ENCODE measurements around the gene RPS6KA3. TPM values are rescaled to one million over a fixed set of nuclear protein-coding genes. Genes with fewer than 3 reads are reported as not detected.

The RPS6KA3 gene
- total RNA-seq, 3 donors from 2014 or later (not counting 1 experiment from before 2014, with no cell fraction given): 62.1 to 82.9 (median 79.4) TPM

DNA sequence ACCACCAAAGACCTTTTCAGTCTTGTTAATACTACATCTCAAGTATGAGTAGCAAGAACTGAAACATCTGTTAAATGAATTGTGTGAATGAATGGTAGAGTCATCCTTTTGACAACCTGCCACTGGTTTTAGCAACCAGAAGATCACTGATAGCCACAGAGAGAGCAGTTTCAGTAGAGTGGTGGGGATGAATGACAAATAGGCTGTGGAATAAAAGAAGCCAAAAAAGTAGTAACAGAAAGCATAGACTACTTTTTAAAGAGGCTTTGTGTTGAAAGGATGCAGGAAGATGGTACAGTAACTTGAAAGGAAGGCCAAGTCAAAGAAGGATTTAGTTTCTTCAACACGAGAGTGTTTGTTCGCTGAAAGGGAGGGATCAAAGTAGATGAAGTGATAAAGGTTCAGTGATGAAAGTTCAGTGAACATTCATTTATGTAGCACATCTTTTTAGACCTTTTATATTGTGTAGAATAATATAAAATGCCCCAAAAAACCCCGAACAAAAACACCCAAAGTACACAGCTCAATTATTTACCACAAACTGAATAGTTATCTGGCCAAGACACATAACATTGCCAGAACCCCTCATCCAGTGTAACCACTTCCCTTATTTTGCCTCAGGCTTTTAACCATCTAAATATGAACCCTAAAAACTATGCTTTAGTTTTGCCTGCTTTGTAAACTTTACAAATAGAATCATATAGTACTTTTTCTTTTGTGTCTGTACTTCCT lies 84.9 kb downstream of the RPS6KA3 start:
- H3K4me1 ChIP-seq (ENCODE audit: control insufficient read depth, insufficient read depth, low read length): no peaks in the 10 kb centered on the region
- H3K27me3 Mint-ChIP-seq (ENCODE audit: low read depth in 2 of 2): no peaks in the 10 kb centered on the region
- no peak overlapping the region for H3K27ac ChIP-seq (ENCODE audit: low read length)
- ATAC-seq (peak in 1 of 3 donors; percentile 28), DNase-seq (peak in 1 of 2 donors; percentile 2)
- H3K27me3 ChIP-seq (ENCODE audit: control insufficient read depth, insufficient read depth, low read length): no peaks in the 10 kb centered on the region
- H3K4me1 Mint-ChIP-seq: peaks cover 17 to 21% of the 10 kb centered on the region in 2 donors
- intact Hi-C loops (cut with micrococcal nuclease): no loop called here
- peak overlapping the region; percentile 10 to 21 for H3K27ac Mint-ChIP-seq
- H3K36me3 Mint-ChIP-seq: no peaks in the 10 kb centered on the region
- H3K36me3 ChIP-seq (ENCODE audit: control insufficient read depth, insufficient read depth, low read length): peaks cover 34% of the 10 kb centered on the region
- 30% methylated on average over 2 of the region's 3 CpGs for WGBS (ENCODE audit: insufficient coverage)
- no peaks in the 10 kb centered on the region for H3K9me3 Mint-ChIP-seq
- TF ChIP-seq, protein P1, sequence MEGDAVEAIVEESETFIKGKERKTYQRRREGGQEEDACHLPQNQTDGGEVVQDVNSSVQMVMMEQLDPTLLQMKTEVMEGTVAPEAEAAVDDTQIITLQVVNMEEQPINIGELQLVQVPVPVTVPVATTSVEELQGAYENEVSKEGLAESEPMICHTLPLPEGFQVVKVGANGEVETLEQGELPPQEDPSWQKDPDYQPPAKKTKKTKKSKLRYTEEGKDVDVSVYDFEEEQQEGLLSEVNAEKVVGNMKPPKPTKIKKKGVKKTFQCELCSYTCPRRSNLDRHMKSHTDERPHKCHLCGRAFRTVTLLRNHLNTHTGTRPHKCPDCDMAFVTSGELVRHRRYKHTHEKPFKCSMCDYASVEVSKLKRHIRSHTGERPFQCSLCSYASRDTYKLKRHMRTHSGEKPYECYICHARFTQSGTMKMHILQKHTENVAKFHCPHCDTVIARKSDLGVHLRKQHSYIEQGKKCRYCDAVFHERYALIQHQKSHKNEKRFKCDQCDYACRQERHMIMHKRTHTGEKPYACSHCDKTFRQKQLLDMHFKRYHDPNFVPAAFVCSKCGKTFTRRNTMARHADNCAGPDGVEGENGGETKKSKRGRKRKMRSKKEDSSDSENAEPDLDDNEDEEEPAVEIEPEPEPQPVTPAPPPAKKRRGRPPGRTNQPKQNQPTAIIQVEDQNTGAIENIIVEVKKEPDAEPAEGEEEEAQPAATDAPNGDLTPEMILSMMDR (IDR thresholded peaks at IDR 0.05): no peak
- H3K9me3 ChIP-seq (ENCODE audit: control insufficient read depth, insufficient read depth, low read length): no peaks in the 10 kb centered on the region
- H3K4me3 Mint-ChIP-seq: no peak overlapping the region
- no peak overlapping the region for H3K4me3 ChIP-seq (ENCODE audit: low read length)

DNA sequence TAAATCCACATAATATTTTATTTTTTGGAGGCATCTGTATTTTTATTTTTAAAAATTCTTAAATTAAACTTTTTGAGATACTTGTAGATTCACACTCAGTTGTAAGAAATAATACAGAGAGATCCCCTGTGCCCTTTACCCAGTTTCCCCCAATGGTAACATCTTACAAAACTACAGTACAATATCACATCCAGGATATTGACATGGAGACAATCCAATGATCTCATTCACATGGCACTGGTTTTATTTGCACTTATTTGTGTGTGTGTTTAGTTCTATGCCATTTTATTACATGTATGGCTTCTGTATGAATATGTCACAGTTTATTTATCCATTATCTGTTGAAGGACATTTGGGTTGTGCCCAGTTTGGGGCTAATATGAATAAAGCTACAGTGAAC lies 89.6 kb downstream of the RPS6KA3 start:
- no peak overlapping the region for H3K27ac Mint-ChIP-seq
- no peaks in the 10 kb centered on the region for H3K9me3 Mint-ChIP-seq
- Histone ChIP-seq H3K36me3 (ENCODE audit: control insufficient read depth, insufficient read depth, low read length) (peaks cover 47% of the 10 kb centered on the region), H3K27ac (ENCODE audit: low read length) (no peak overlapping the region), H3K9me3 (ENCODE audit: control insufficient read depth, insufficient read depth, low read length) (no peaks in the 10 kb centered on the region), H3K4me1 (ENCODE audit: control insufficient read depth, insufficient read depth, low read length) (no peaks in the 10 kb centered on the region), H3K4me3 (ENCODE audit: low read length) (no peak overlapping the region), H3K27me3 (ENCODE audit: control insufficient read depth, insufficient read depth, low read length) (no peaks in the 10 kb centered on the region)
- H3K27me3 Mint-ChIP-seq (ENCODE audit: low read depth in 2 of 2): no peaks in the 10 kb centered on the region
- ATAC-seq (no peak), DNase-seq (no peak)
- intact Hi-C loops (cut with micrococcal nuclease): no loop called here
- TF ChIP-seq, protein P1 (IDR thresholded peaks at IDR 0.05): no peak
- H3K36me3 Mint-ChIP-seq: no peaks in the 10 kb centered on the region
- peaks cover 14 to 16% of the 10 kb centered on the region in 2 donors for H3K4me1 Mint-ChIP-seq
- no peak overlapping the region for H3K4me3 Mint-ChIP-seq

DNA sequence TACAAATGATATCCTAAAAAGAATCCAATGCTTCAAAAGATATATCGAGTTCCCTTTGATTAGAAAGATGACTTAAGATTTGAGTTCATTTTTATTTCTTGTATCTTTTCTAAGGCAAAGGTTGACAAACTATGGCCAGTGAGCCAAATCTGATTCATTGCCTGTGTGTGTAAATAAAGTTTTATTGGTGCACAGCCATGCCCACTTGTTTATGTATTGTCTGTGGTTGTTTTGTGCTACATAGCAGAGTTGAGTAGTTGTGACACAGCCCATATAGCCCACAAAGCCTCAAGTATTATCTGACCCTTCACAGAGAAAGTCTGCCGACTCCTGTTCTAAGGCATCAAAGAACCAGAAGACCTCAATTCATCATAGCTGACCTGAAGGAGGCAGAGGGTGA lies 92.9 kb downstream of the RPS6KA3 start:
- no peak for DNase-seq
- intact Hi-C loops (cut with micrococcal nuclease): no loop called here
- TF ChIP-seq, protein P1 (IDR thresholded peaks at IDR 0.05): no peak
- no peak overlapping the region for H3K4me3 ChIP-seq (ENCODE audit: low read length)
- H3K4me1 Mint-ChIP-seq: peaks cover 0 to 7% of the 10 kb centered on the region in 2 donors
- H3K27me3 ChIP-seq (ENCODE audit: control insufficient read depth, insufficient read depth, low read length): no peaks in the 10 kb centered on the region
- 88% methylated on average over 1 of the region's 2 CpGs for WGBS (ENCODE audit: insufficient coverage)
- no peaks in the 10 kb centered on the region for H3K9me3 ChIP-seq (ENCODE audit: control insufficient read depth, insufficient read depth, low read length)
- H3K27ac ChIP-seq (ENCODE audit: low read length): no peak overlapping the region
- H3K4me3 Mint-ChIP-seq: no peak overlapping the region
- no peaks in the 10 kb centered on the region for H3K4me1 ChIP-seq (ENCODE audit: control insufficient read depth, insufficient read depth, low read length)
- H3K9me3 Mint-ChIP-seq: no peaks in the 10 kb centered on the region
- H3K27me3 Mint-ChIP-seq (ENCODE audit: low read depth in 2 of 2): peaks cover 0 to 5% of the 10 kb centered on the region in 2 donors
- H3K36me3 ChIP-seq (ENCODE audit: control insufficient read depth, insufficient read depth, low read length): peaks cover 50% of the 10 kb centered on the region
- no peak overlapping the region for H3K27ac Mint-ChIP-seq
- no peak for ATAC-seq
- H3K36me3 Mint-ChIP-seq: no peaks in the 10 kb centered on the region

DNA sequence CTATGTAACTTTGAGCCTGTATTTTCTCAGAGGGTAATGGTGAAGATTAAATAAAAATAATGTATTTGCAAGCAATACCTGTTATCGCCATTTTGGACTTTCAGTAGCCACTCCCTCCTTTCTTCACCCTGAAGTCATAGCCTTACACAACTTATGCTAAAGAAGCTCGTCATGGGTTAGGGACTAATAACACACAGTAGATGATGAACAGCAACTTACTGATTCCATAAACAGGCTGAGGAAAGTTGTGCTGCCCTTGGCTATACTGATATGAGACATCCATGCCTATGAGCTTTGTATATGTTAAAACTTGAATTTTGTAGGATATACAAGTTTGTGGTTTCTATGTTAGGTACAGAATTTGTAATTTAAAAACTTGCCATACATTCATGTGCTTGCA lies 93.4 kb downstream of the RPS6KA3 start:
- TF ChIP-seq, protein P1 (IDR thresholded peaks at IDR 0.05): no peak
- WGBS (ENCODE audit: insufficient coverage): 100% methylated on average over 1 of the region's 2 CpGs
- H3K4me1 Mint-ChIP-seq: peaks cover 0 to 7% of the 10 kb centered on the region in 2 donors
- no peaks in the 10 kb centered on the region for H3K36me3 Mint-ChIP-seq
- Histone ChIP-seq H3K27ac (ENCODE audit: low read length) (no peak overlapping the region), H3K9me3 (ENCODE audit: control insufficient read depth, insufficient read depth, low read length) (no peaks in the 10 kb centered on the region), H3K36me3 (ENCODE audit: control insufficient read depth, insufficient read depth, low read length) (peaks cover 51% of the 10 kb centered on the region), H3K4me3 (ENCODE audit: low read length) (no peak overlapping the region), H3K4me1 (ENCODE audit: control insufficient read depth, insufficient read depth, low read length) (no peaks in the 10 kb centered on the region), H3K27me3 (ENCODE audit: control insufficient read depth, insufficient read depth, low read length) (no peaks in the 10 kb centered on the region)
- no peaks in the 10 kb centered on the region for H3K9me3 Mint-ChIP-seq
- intact Hi-C loops (cut with micrococcal nuclease): no loop called here
- DNase-seq (no peak), ATAC-seq (no peak)
- H3K4me3 Mint-ChIP-seq: no peak overlapping the region
- peaks cover 0 to 5% of the 10 kb centered on the region in 2 donors for H3K27me3 Mint-ChIP-seq (ENCODE audit: low read depth in 2 of 2)
- no peak overlapping the region for H3K27ac Mint-ChIP-seq

Measured in natural killer cell (primary cell).